Mononuclear cell (primary cell): ENCODE measurements around the gene DAAM2. TPM values are rescaled to one million over a fixed set of nuclear protein-coding genes. Genes with fewer than 3 reads are reported as not detected.

Experiments used
- H3K27me3 ChIP-seq: 2 replicates; pipeline ENCODE4 v1.6.0; 2011; ENCODE audit warnings: low read length, control low read depth; ENCODE audit not compliant: insufficient read depth
- H3K4me1 ChIP-seq: 2 replicates; pipeline ENCODE4 v1.5.1; 2011; ENCODE audit warnings: mild to moderate bottlenecking, low read length, control low read depth; ENCODE audit not compliant: insufficient read depth
- H3K4me3 ChIP-seq: 2 replicates; pipeline ENCODE4 v1.5.1; 2011; ENCODE audit warnings: mild to moderate bottlenecking, low read length, moderate library complexity
- H3K9me3 ChIP-seq: 2 replicates; pipeline ENCODE4 v1.5.1; 2011; ENCODE audit warnings: low read depth, mild to moderate bottlenecking, control low read depth, low read length
- total RNA-seq: library from RNA; depleted of rRNA; stranded (reverse); fragments of >200 nt; gene quantifications from one replicate; pipeline ENCODE4 v1.2.3, GENCODE V29; 2012

Gene DAAM2
- total RNA-seq, 1 donor: under 0.01 TPM

DNA sequence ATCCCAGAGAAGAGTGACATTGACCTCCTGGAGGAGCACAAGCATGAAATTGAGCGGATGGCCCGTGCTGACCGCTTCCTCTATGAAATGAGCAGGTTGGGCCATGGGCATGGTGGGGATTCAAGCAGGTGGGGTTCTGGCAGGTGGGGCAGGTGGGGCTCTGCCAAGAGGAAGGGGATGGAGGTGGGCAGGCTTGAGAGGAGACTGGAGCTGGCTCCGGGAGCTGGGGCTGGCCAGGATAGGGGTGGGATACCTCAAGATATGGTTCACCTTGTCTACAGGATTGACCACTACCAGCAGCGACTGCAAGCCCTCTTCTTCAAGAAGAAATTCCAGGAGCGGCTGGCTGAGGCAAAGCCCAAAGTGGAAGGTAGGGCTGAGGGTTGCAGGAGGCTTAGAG, 99.2 kb downstream of the DAAM2 start:
- no peak overlapping the region for H3K4me3 ChIP-seq
- H3K9me3 ChIP-seq: no peaks in the 10 kb centered on the region
- no peaks in the 10 kb centered on the region for H3K27me3 ChIP-seq
- H3K4me1 ChIP-seq: no peaks in the 10 kb centered on the region

DNA sequence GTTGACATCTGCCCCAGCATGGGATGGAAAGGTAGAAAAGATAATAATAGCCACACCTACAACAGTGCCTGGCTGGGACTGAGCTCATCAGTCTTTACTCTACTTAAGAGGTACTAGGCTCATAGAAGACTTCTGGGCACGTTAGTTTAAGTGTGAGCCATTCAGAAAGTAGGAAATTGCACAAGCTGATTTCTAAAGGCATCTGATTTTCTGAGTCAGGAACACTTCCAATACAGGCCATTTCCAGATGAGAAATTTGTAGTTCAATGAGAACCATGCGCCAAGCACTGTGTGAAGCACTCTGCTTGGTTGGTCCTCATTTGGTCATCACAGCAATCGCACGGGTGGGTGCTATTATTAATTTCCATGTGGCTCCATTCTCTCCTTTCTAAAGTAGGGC, 99.8 kb downstream of the DAAM2 start:
- H3K9me3 ChIP-seq: no peaks in the 10 kb centered on the region
- H3K27me3 ChIP-seq: no peaks in the 10 kb centered on the region
- H3K4me3 ChIP-seq: no peak overlapping the region
- H3K4me1 ChIP-seq: no peaks in the 10 kb centered on the region

DNA sequence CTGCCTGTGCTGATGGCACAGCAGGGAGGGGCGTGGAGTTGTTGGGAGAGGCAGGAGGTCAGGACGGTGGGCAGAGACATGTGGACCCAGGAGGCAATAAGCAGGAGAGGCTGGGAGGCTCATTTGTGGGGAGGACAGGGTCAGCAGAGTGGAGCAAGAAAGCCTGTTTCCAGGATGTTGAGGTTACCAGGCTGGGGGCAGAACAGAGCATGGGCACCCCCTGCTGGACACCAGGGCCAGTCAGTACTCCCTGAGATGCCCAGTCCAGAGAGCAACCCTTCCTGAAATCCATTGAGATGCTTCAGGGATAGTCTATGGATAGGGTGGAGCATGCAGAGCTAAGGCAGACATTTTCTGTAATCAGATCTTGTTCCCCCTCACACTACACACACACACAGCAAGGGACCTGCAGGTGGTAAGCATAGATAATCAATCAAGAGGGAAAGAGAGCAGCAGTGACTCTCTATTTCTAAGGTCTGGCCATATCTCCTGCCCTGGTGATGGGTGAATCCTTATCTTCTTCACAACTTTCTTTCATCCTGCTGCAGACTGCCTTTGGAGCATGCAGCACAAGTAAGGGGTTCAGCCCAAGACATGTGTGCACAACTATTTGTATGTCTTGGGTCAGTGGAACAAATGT, 100.4 kb downstream of the DAAM2 start:
- Histone ChIP-seq H3K4me3 (no peak overlapping the region), H3K4me1 (no peaks in the 10 kb centered on the region), H3K9me3 (no peaks in the 10 kb centered on the region), H3K27me3 (no peaks in the 10 kb centered on the region)

DNA sequence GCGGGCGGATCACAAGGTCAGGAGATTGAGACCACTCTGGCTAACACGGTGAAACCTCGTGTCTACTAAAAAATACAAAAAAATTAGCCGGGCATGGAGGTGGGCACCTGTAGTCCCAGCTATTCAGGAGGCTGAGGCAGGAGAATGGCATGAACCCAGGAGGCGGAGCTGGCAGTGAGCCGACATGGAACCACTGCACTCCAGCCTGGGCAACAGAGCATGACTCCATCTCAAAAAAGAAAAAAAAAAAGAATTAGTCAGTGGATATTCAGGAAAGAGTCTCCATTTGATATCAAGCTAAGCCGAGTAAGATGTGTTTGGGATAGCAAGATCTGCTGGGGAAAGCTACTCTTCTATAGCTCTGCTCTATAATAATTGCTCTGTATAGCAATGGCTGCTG, 101.1 kb downstream of the DAAM2 start:
- Histone ChIP-seq H3K27me3 (no peaks in the 10 kb centered on the region), H3K9me3 (no peaks in the 10 kb centered on the region), H3K4me1 (no peaks in the 10 kb centered on the region), H3K4me3 (no peak overlapping the region)

DNA sequence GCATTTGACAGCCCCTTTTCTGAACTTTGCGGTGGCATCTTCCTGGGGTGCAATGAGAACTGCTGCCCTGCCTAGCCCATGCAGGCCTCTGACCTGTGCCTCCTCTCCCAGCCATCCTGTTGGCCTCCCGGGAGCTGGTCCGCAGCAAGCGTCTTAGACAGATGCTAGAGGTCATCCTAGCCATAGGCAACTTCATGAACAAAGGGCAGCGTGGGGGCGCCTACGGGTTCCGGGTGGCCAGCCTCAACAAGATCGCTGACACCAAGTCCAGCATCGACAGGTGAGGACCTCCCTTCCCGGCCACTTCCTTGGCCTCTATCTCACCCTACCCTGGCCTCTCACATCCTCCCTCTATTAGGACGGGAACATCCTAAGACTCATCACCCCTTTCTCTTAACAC, 104.5 kb downstream of the DAAM2 start:
- no peaks in the 10 kb centered on the region for H3K9me3 ChIP-seq
- H3K4me1 ChIP-seq: no peaks in the 10 kb centered on the region
- no peak overlapping the region for H3K4me3 ChIP-seq
- H3K27me3 ChIP-seq: no peaks in the 10 kb centered on the region

DNA sequence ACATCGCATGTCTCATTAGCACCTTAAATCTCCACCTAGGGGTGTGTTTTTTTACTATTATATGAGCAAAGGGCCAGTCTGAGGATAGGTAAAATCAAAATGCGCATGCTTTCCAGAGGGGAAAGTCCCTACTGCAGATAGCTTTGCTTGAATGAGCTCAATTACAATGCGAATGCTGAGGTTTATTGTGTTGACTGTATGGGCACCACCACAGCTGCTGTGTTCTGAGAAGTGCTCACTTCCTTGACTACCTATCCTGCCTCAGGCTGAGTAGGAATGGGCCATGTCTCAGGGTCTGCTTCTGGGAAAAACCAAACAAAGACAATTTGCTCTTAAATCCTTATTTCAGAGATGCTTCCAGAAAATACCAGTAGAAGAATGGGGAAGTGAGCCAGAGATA, 105.5 kb downstream of the DAAM2 start:
- Histone ChIP-seq H3K9me3 (no peaks in the 10 kb centered on the region), H3K4me1 (no peaks in the 10 kb centered on the region), H3K27me3 (no peaks in the 10 kb centered on the region), H3K4me3 (no peak overlapping the region)

DNA sequence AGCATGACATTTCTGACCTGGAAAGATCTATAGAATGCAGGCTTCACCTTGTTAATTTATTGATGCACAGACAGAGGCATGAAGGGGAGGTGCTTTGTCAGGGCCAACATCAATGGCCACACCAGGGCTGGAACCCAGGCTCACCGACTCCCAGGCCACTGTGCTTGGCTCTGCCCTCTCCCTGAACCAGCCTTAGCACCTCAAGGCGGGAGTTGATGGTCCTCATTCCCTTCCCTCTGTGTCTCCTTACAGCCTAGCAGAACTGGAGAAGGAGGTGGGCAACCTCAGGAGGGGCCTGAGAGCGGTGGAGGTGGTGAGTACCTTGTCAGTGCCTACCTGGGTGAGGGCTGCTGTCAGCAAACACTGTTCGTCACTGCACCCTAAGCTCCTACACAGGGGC, 106.4 kb downstream of the DAAM2 start:
- Histone ChIP-seq H3K9me3 (no peaks in the 10 kb centered on the region), H3K27me3 (no peaks in the 10 kb centered on the region), H3K4me3 (no peak overlapping the region), H3K4me1 (no peaks in the 10 kb centered on the region)

DNA sequence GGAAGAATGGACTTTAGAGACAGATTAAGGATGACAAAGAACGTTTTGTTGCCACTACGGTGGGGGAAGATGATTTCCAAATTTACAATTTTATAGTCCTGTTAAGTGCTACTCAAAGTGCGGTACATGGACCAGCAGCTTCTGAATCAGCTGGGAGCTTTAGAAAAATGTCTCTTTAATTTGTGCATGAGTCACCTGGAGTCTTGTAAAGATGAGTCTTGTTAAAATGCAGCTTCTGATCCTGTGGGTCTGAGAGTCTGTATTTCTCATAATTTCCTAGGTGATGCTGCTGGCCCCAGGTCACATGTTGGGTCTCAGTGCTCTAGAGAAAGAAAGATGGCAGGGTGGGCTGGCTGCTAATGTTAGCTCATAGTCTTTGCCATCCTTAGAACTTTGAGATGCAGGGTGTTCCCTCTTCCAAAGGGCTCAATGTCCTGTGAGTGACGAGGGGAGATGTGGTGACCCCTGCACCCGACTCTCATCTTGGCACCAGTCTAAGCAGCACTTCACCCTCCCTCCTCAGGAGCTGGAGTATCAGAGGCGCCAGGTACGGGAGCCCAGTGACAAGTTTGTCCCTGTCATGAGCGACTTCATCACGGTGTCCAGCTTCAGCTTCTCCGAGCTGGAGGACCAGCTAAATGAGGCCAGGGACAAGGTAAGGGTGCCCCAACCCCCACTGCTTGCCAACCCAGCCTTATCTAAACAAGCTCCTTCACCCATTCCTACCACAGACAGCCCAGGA, 107.5 kb downstream of the DAAM2 start:
- Histone ChIP-seq H3K4me1 (no peaks in the 10 kb centered on the region), H3K9me3 (no peaks in the 10 kb centered on the region), H3K4me3 (no peak overlapping the region), H3K27me3 (no peaks in the 10 kb centered on the region)

DNA sequence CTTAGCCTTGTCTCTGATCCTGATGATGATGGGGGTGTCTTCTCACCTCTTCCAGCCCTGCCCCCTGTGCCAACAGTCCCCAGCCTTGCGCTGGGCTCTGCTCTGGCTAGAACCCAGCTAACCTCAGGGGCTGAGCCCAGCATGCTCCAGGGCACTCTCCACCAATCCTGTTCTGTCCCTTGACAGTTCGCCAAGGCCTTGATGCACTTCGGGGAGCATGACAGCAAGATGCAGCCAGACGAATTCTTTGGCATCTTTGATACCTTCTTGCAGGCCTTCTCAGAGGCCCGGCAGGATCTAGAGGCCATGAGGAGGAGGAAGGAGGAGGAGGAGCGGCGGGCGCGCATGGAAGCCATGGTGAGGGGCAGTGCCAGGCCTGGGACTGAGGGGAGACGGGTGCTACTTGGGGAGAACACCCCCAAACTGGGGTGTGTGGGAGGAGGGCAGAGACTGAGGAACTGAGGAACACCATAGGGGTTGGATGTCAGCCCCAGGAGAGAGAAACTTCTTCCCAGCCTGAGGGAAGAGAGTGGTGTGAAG, 109.0 kb downstream of the DAAM2 start:
- Histone ChIP-seq H3K9me3 (no peaks in the 10 kb centered on the region), H3K4me1 (no peaks in the 10 kb centered on the region), H3K27me3 (no peaks in the 10 kb centered on the region)

DNA sequence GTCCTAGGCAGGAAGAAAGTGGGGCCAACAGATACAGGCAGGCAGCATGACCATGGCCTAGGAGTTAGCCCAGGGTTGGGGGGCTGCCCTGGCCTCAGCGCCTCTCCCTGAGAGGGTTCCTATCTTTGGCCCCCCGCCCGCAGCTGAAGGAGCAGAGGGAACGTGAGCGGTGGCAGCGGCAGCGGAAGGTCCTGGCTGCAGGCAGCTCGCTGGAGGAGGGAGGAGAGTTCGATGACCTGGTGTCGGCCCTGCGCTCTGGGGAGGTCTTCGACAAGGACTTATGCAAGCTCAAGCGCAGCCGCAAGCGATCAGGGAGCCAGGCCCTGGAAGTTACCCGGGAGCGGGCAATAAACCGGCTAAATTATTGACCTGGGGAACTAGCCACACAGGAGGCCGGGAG, 109.5 kb downstream of the DAAM2 start:
- no peaks in the 10 kb centered on the region for H3K4me1 ChIP-seq
- no peak overlapping the region for H3K4me3 ChIP-seq
- H3K27me3 ChIP-seq: no peaks in the 10 kb centered on the region
- H3K9me3 ChIP-seq: no peaks in the 10 kb centered on the region

More for the DNA sequence above, 109.0 kb downstream of the DAAM2 start:
- H3K4me3 ChIP-seq: no peak overlapping the region

DNA sequence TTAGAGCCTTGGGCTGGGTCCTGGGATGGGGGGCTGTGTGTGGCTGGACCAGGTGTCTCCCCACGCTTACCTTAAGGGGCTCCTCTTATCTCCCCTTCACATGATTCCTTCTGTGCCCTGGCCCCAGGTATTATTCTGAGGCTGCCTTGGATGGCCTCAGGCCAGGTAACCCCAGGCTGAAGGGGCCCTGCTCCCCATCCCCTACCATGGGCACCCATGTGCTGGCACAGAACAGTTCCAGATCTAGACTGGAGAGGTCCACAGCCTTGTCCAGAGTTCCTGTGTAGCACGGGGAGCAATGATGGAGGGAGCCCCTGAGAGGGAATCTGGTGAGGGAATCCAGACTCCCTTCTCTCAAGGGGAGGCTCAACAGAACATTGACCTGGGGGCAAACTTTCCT, 110.0 kb downstream of the DAAM2 start:
- no peaks in the 10 kb centered on the region for H3K9me3 ChIP-seq
- no peaks in the 10 kb centered on the region for H3K27me3 ChIP-seq
- no peaks in the 10 kb centered on the region for H3K4me1 ChIP-seq
- no peak overlapping the region for H3K4me3 ChIP-seq

DNA sequence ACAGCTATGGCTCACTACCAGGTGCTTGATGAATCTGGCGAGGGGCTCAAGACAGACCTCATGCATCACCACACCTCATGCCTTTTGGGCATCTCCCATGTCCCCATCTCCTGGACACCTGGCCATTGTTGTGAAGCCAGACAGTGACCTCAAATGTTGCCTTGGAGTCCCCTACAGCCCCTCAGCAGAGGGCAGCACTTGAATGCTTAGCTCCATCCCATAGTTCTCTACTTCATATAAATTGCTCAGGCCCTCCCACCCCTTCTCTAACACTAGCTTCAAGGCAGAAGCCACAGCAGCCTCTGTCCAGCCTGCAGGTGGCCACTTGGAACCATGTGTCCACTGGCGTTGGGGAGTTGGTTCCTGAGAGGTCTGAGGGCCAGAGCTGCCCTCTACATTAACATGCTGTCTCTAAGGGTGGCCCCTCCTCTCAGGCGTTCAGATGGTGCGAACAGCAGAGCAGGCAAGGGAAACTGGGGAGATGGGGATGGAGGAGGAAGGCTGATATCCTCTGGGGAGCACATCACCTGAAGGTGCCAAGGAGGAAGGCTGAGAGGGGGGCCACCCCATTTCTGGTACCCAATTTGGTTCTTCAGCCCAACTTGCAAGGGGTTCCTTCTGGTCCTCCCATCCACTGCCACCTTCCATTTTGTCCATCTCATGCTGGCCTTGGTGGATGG, 110.8 kb downstream of the DAAM2 start:
- Histone ChIP-seq H3K27me3 (no peaks in the 10 kb centered on the region), H3K4me3 (no peak overlapping the region), H3K4me1 (no peaks in the 10 kb centered on the region), H3K9me3 (no peaks in the 10 kb centered on the region)

DNA sequence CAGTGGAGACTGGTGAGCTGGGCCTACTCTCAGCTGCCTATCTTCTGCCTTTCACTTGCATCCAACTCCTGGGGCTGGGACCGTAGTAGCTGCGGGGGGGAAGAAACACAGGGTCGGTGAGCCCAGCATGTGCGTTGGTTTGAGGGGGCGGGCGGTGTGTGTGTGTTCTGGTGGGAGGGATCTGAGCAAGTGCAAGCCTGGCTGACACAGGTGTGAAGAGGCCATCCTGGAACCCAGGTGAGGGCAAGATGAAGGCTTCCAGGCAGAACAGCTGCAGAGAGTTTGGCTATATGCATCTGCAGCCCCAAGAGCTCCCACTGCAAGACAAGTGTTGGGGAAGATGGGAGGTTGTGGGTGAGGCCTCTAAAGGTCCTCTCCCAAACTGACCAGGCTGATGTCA, 111.5 kb downstream of the DAAM2 start:
- Histone ChIP-seq H3K27me3 (no peaks in the 10 kb centered on the region), H3K4me3 (no peak overlapping the region), H3K9me3 (no peaks in the 10 kb centered on the region), H3K4me1 (no peaks in the 10 kb centered on the region)

DNA sequence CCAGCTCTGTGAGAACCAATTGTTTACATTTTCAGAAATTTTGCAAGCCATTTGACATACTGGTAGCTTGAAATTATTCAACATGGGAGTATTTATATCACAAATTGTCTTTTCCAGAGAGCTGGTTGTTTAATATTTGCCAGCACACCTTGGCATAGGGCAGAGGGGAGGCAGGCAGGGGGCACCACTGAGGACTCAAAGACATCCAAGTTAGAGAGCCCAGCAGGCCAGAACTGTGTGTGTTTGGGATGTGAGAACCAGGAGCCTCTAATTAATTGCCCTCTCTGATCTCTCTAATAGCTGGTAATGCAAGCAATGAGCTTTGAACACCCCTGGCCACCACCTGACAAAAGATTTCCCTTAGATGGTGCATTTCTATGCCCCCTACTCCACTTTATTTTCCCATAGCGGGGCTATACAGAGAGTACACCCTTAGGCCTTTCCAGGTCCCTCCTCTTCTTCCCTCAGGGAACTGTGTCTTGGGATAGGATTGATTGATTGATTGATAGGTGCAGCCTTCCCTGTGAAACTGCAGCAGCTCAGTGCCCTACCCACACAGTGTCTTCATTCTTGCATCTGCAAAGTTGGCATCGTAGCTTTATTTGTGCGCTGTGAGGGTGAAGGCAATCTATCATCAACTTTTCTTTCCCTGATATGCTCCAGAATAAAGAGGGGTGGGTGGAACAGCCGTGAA, 112.9 kb downstream of the DAAM2 start:
- no peaks in the 10 kb centered on the region for H3K27me3 ChIP-seq
- no peak overlapping the region for H3K4me3 ChIP-seq
- H3K4me1 ChIP-seq: no peaks in the 10 kb centered on the region
- no peaks in the 10 kb centered on the region for H3K9me3 ChIP-seq

DNA sequence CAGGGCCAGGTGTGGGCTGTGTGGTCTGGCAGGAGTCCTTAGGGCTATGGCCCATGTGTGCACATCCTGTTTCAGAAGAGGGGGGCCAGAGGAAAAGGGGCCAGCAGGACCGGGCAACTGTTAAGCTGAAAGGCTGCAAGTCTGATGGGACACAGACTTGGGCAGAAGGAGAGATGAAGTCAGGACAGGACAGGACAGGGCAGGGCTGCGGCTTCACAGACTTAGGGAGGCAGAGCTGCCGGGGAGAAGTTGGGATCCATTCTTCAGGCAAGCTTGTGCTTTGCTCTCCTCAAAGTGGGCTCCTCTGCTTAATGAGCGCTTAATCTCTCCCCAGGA, 113.4 kb downstream of the DAAM2 start:
- no peaks in the 10 kb centered on the region for H3K9me3 ChIP-seq
- H3K27me3 ChIP-seq: no peaks in the 10 kb centered on the region
- H3K4me3 ChIP-seq: no peak overlapping the region
- H3K4me1 ChIP-seq: no peaks in the 10 kb centered on the region
